Neural cell (in vitro differentiated cells): ENCODE measurements around the gene NCKAP5. TPM values are rescaled to one million over a fixed set of nuclear protein-coding genes. Genes with fewer than 3 reads are reported as not detected.
A peak's percentile ranks its signal among the peaks of the same experiment; 100 is the strongest.

Source experiments
- H2AFZ ChIP-seq: fragments of 200-600, 300-800 bp; sonication (generic), shearing (Covaris generic); 2 replicates; pipeline ENCODE4 v1.6.0; 2014; ENCODE audit warnings: low read depth, mild to moderate bottlenecking, antibody characterized with exemption, low read length, moderate library complexity
- H3F3A ChIP-seq: fragments of 200-600 bp; shearing (Covaris generic); 2 replicates; pipeline ENCODE4 v1.6.1; 2016; ENCODE audit warnings: mild to moderate bottlenecking, moderate library complexity, mixed read lengths, antibody characterized with exemption, low read length; ENCODE audit not compliant: insufficient read depth, poor library complexity, severe bottlenecking
- H3K27ac ChIP-seq: fragments of 200-600, 300-800 bp; sonication (generic), shearing (Covaris generic); 2 replicates; pipeline ENCODE4 v1.5.1; 2014; ENCODE audit warnings: mild to moderate bottlenecking, low read length, moderate library complexity
- H3K27me3 ChIP-seq: fragments of 300-800, 200-600 bp; sonication (generic), shearing (Covaris generic); 2 replicates; pipeline ENCODE4 v1.6.0; 2014; ENCODE audit warnings: mild to moderate bottlenecking, low read depth, low read length, moderate library complexity; ENCODE audit not compliant: insufficient read depth
- H3K36me3 ChIP-seq: fragments of 300-800, 200-600 bp; sonication (generic), shearing (Covaris generic); 2 replicates; pipeline ENCODE4 v1.5.1; 2014; ENCODE audit warnings: mild to moderate bottlenecking, antibody characterized with exemption, low read length, moderate library complexity; ENCODE audit not compliant: insufficient read depth
- H3K4me2 ChIP-seq: fragments of 300-800, 200-600 bp; sonication (generic), shearing (Covaris generic); 2 replicates; pipeline ENCODE4 v1.6.0; 2014; ENCODE audit warnings: mild to moderate bottlenecking, low read length
- H3K4me3 ChIP-seq: fragments of 300-800, 200-600 bp; sonication (generic), shearing (Covaris generic); 2 replicates; pipeline ENCODE4 v1.5.1; 2014; ENCODE audit warnings: mild to moderate bottlenecking, low read length, moderate library complexity
- H3K79me2 ChIP-seq: fragments of 200-600 bp; shearing (Covaris generic); replicated peaks from 2 replicates; pipeline ENCODE4 v1.6.0; 2014; ENCODE audit warnings: mild to moderate bottlenecking, low read length, moderate library complexity; ENCODE audit not compliant: insufficient read depth
- H3K9ac ChIP-seq: fragments of 300-800, 200-600 bp; sonication (generic), shearing (Covaris generic); 2 replicates; pipeline ENCODE4 v1.6.1; 2016; ENCODE audit warnings: mild to moderate bottlenecking, low read length, mixed read lengths
- H3K9me2 ChIP-seq: fragments of 200-600 bp; shearing (Covaris generic); 2 replicates; pipeline ENCODE4 v1.6.1; 2016; ENCODE audit warnings: mild to moderate bottlenecking, low read length, mixed read lengths; ENCODE audit not compliant: insufficient read depth
- H3K9me3 ChIP-seq: fragments of 200-600, 300-800 bp; sonication (generic), shearing (Covaris generic); 2 replicates; pipeline ENCODE4 v1.6.1; 2016; ENCODE audit warnings: mild to moderate bottlenecking, mixed run types, low read length, moderate library complexity, mixed read lengths
- H4K20me1 ChIP-seq: fragments of 200-600 bp; shearing (Covaris generic); 2 replicates; pipeline ENCODE4 v1.6.1; 2016; ENCODE audit warnings: mild to moderate bottlenecking, mixed run types; ENCODE audit not compliant: insufficient read depth
- CTCF ChIP-seq: fragments of 450-650 bp; IDR thresholded peaks from 2 replicates; pipeline ENCODE4 v1.5.1; 2014; ENCODE audit warnings: antibody characterized with exemption, mild to moderate bottlenecking, moderate library complexity; ENCODE audit not compliant: poor library complexity, severe bottlenecking
- EP300 ChIP-seq: fragments of 450-650 bp; conservative IDR thresholded peaks from 2 replicates; pipeline ENCODE4 v1.6.1; 2014; ENCODE audit warnings: antibody characterized with exemption, mild to moderate bottlenecking, moderate library complexity; ENCODE audit not compliant: poor library complexity, severe bottlenecking
- EZH2 ChIP-seq: fragments of 200-600, 300-800 bp; shearing (Covaris generic), sonication (generic); IDR thresholded peaks from 2 replicates; pipeline ENCODE4 v1.6.1; 2014; ENCODE audit warnings: antibody characterized with exemption, low read length, borderline replicate concordance, mild to moderate bottlenecking; ENCODE audit not compliant: insufficient read depth, poor library complexity, severe bottlenecking
- MXI1 ChIP-seq: fragments of 450-650 bp; conservative IDR thresholded peaks from 2 replicates; pipeline ENCODE4 v1.6.1; 2014; ENCODE audit warnings: antibody characterized with exemption, mild to moderate bottlenecking; ENCODE audit not compliant: poor library complexity, severe bottlenecking
- POLR2AphosphoS5 ChIP-seq: IDR thresholded peaks from 2 replicates; pipeline ENCODE4 v1.6.1; 2012
- RAD21 ChIP-seq: fragments of 450-650 bp; conservative IDR thresholded peaks from 2 replicates; pipeline ENCODE4 v1.6.1; 2014; ENCODE audit warnings: antibody characterized with exemption, mild to moderate bottlenecking, moderate library complexity
- REST ChIP-seq: IDR thresholded peaks from 2 replicates; pipeline ENCODE4 v1.6.1; 2012; ENCODE audit warnings: borderline replicate concordance
- SMC3 ChIP-seq: fragments of 450-650 bp; conservative IDR thresholded peaks from 2 replicates; pipeline ENCODE4 v1.6.1; 2014; ENCODE audit warnings: antibody characterized with exemption, mild to moderate bottlenecking, moderate library complexity; ENCODE audit not compliant: poor library complexity
- TAF1 ChIP-seq: IDR thresholded peaks from 2 replicates; pipeline ENCODE4 v1.6.1; 2012; ENCODE audit warnings: low read depth
- polyA plus RNA-seq: library from polyadenylated mRNA; depleted of rRNA; stranded (reverse); fragments of >200 nt; gene quantifications from 2 replicates; pipeline ENCODE4 v1.2.3, GENCODE V29; 2014

NCKAP5 gene
- polyA plus RNA-seq, 1 donor from 2014 or later, result 2.4 TPM

- TF ChIP-seq EZH2, result no peak
- Histone ChIP-seq H3K4me2 (no peak overlapping the region), H3K9me3 (no peaks in the 10 kb centered on the region), H4K20me1 (no peaks in the 10 kb centered on the region), H3K79me2 (no peaks in the 10 kb centered on the region), H3K9ac (no peak overlapping the region), H3K9me2 (no peaks in the 10 kb centered on the region), H2AFZ (no peak overlapping the region), H3F3A (no peaks in the 10 kb centered on the region), H3K4me3 (no peak overlapping the region), H3K36me3 (no peaks in the 10 kb centered on the region), H3K27me3 (no peaks in the 10 kb centered on the region), H3K27ac (peak overlapping the region; percentile 4)
Observed at GRCh38 chr2:132825601-132826000, 742.7 kb downstream of the NCKAP5 start.

- H3K27me3 ChIP-seq, result no peaks in the 10 kb centered on the region
- TF ChIP-seq POLR2AphosphoS5, result no peak
- no peak for TF ChIP-seq EP300
- no peak for TF ChIP-seq SMC3
- no peak for TF ChIP-seq MXI1
- TF ChIP-seq RAD21, result no peak
- TF ChIP-seq TAF1, result no peak
- TF ChIP-seq REST, result no peak
- no peak for TF ChIP-seq EZH2
- no peak for TF ChIP-seq CTCF
- H3K27ac ChIP-seq, result no peak overlapping the region
- no peak overlapping the region for H3K4me2 ChIP-seq
- H2AFZ ChIP-seq, result no peak overlapping the region
- H4K20me1 ChIP-seq, result no peaks in the 10 kb centered on the region
- no peak overlapping the region for H3K9ac ChIP-seq
- no peaks in the 10 kb centered on the region for H3K9me3 ChIP-seq
- H3K36me3 ChIP-seq, result no peaks in the 10 kb centered on the region
- no peaks in the 10 kb centered on the region for H3F3A ChIP-seq
- H3K4me3 ChIP-seq, result no peak overlapping the region
- H3K79me2 ChIP-seq, result no peaks in the 10 kb centered on the region
- no peaks in the 10 kb centered on the region for H3K9me2 ChIP-seq
Observed at GRCh38 chr2:132824716-132825115, 743.5 kb downstream of the NCKAP5 start.

GRCh38 chr2:132816234-132816633 is 752.0 kb downstream of the NCKAP5 start:
- TF ChIP-seq POLR2AphosphoS5, result no peak
- TF ChIP-seq EZH2, result no peak
- TF ChIP-seq REST, result no peak
- no peak for TF ChIP-seq RAD21
- no peak for TF ChIP-seq SMC3
- no peak for TF ChIP-seq EP300
- no peak for TF ChIP-seq MXI1
- TF ChIP-seq TAF1, result no peak
- no peak for TF ChIP-seq CTCF
- Histone ChIP-seq H3K4me3 (no peak overlapping the region), H3K79me2 (no peaks in the 10 kb centered on the region), H3K27ac (no peak overlapping the region), H3K36me3 (no peaks in the 10 kb centered on the region), H3K9me3 (no peaks in the 10 kb centered on the region), H3F3A (no peaks in the 10 kb centered on the region), H3K9me2 (no peaks in the 10 kb centered on the region), H2AFZ (no peak overlapping the region), H3K9ac (no peak overlapping the region), H3K4me2 (no peak overlapping the region), H4K20me1 (no peaks in the 10 kb centered on the region), H3K27me3 (no peaks in the 10 kb centered on the region)
